Measurements from ENCODE around the gene TAX1BP3. TPM values are rescaled to one million over a fixed set of nuclear protein-coding genes. Genes with fewer than 3 reads are reported as not detected.
A peak's percentile ranks its signal among the peaks of the same experiment; 100 is the strongest.

Gene TAX1BP3
- total and polyA plus RNA-seq, 9 of the 15 experiments (the other 6 are each of a cell fraction or from before 2014, with no cell fraction given): 0.99 to 14.5 (median 6.2) TPM

- TF ChIP-seq CHD7 (IDR thresholded peaks at IDR 0.05; ENCODE audit: low read depth, low read length): no peak
- peak in 1 of 2 experiments; percentile 24; a peak in 1 of 4 replicates for TF ChIP-seq RAD21 (CRISPR knock-in tag; conservative IDR thresholded peaks at IDR 0.05 in 1 of 2, IDR thresholded peaks at IDR 0.05 in 1 of 2)
Measured at GRCh38 chr17:3639981-3640596, 28.3 kb downstream of the TAX1BP3 start (continued).

All from K562 (cell line).